ENCODE results near the gene VEGFC.

The VEGFC gene

DNA sequence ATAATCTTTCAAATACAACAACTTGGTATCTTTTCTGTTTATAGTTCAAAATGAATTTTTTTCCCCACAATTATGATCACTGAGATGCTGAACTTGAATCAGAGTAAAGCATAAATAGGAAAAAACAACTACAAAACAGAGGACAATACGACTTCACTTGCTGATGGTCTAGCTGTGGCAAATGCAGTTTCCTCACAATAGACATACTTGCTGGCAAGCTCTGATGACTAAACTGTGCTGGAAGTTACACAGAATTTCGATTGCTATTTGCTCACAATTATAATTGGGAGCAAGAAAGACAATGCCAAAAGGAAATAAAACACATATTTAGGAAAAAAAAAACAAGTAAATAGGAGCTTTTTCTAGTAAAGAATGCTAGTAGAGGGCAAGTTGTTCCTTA, 14.7 kb downstream of the VEGFC start:
- DNase-seq (ENCODE audit: low read depth in 1 of 2, low spot score in 1 of 2): no peak
- TF ChIP-seq, protein P1, sequence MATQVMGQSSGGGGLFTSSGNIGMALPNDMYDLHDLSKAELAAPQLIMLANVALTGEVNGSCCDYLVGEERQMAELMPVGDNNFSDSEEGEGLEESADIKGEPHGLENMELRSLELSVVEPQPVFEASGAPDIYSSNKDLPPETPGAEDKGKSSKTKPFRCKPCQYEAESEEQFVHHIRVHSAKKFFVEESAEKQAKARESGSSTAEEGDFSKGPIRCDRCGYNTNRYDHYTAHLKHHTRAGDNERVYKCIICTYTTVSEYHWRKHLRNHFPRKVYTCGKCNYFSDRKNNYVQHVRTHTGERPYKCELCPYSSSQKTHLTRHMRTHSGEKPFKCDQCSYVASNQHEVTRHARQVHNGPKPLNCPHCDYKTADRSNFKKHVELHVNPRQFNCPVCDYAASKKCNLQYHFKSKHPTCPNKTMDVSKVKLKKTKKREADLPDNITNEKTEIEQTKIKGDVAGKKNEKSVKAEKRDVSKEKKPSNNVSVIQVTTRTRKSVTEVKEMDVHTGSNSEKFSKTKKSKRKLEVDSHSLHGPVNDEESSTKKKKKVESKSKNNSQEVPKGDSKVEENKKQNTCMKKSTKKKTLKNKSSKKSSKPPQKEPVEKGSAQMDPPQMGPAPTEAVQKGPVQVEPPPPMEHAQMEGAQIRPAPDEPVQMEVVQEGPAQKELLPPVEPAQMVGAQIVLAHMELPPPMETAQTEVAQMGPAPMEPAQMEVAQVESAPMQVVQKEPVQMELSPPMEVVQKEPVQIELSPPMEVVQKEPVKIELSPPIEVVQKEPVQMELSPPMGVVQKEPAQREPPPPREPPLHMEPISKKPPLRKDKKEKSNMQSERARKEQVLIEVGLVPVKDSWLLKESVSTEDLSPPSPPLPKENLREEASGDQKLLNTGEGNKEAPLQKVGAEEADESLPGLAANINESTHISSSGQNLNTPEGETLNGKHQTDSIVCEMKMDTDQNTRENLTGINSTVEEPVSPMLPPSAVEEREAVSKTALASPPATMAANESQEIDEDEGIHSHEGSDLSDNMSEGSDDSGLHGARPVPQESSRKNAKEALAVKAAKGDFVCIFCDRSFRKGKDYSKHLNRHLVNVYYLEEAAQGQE (IDR thresholded peaks at IDR 0.05; ENCODE audit: insufficient replicate concordance, low read depth): no peak
- no peak for TF ChIP-seq POLR2AphosphoS5 (IDR thresholded peaks at IDR 0.05; ENCODE audit: low read depth)
- TF ChIP-seq SPI1 (IDR thresholded peaks at IDR 0.05; ENCODE audit: borderline replicate concordance, low read depth): no peak
- TF ChIP-seq, protein P2, sequence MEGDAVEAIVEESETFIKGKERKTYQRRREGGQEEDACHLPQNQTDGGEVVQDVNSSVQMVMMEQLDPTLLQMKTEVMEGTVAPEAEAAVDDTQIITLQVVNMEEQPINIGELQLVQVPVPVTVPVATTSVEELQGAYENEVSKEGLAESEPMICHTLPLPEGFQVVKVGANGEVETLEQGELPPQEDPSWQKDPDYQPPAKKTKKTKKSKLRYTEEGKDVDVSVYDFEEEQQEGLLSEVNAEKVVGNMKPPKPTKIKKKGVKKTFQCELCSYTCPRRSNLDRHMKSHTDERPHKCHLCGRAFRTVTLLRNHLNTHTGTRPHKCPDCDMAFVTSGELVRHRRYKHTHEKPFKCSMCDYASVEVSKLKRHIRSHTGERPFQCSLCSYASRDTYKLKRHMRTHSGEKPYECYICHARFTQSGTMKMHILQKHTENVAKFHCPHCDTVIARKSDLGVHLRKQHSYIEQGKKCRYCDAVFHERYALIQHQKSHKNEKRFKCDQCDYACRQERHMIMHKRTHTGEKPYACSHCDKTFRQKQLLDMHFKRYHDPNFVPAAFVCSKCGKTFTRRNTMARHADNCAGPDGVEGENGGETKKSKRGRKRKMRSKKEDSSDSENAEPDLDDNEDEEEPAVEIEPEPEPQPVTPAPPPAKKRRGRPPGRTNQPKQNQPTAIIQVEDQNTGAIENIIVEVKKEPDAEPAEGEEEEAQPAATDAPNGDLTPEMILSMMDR (IDR thresholded peaks at IDR 0.05; ENCODE audit: insufficient read depth, low read length): no peak
- no peak for TF ChIP-seq GABPA (IDR thresholded peaks at IDR 0.05; ENCODE audit: low read depth)
- no peak overlapping the region for H3K27ac ChIP-seq (replicated peaks)
- no peaks in the 10 kb centered on the region for H3K27me3 ChIP-seq (ENCODE audit: insufficient read depth, poor library complexity, severe bottlenecking)
- H3K4me3 ChIP-seq (replicated peaks; ENCODE audit: insufficient read depth, low read length): no peak overlapping the region

DNA sequence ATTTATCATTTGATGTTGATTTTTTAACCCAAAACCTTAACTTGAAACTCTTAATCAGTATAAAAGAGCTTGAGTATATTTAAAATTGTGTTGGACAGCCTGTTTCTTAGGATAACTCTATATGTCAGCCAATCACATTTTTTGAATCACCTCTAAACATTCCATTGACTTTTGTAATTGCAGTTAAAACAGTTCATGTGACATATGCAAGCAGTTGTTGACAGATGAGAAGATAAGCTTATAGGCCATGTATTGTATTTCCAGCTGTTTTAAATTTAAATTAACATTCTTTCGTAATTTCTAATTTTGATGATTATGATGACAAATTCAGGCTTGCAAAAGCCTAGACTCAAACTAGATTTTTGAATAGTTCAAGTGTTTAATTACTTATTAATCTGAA, 17.4 kb downstream of the VEGFC start:
- Histone ChIP-seq H3K4me3 (replicated peaks; ENCODE audit: insufficient read depth, low read length) (no peak overlapping the region), H3K27ac (replicated peaks) (no peak overlapping the region), H3K27me3 (ENCODE audit: insufficient read depth, poor library complexity, severe bottlenecking) (no peaks in the 10 kb centered on the region)
- TF ChIP-seq, protein P2 (IDR thresholded peaks at IDR 0.05; ENCODE audit: insufficient read depth, low read length): no peak
- TF ChIP-seq POLR2AphosphoS5 (IDR thresholded peaks at IDR 0.05; ENCODE audit: low read depth): no peak
- TF ChIP-seq SPI1 (IDR thresholded peaks at IDR 0.05; ENCODE audit: borderline replicate concordance, low read depth): no peak
- TF ChIP-seq, protein P1 (IDR thresholded peaks at IDR 0.05; ENCODE audit: insufficient replicate concordance, low read depth): no peak
- no peak for TF ChIP-seq GABPA (IDR thresholded peaks at IDR 0.05; ENCODE audit: low read depth)
- DNase-seq (ENCODE audit: low read depth in 1 of 2, low spot score in 1 of 2): no peak

DNA sequence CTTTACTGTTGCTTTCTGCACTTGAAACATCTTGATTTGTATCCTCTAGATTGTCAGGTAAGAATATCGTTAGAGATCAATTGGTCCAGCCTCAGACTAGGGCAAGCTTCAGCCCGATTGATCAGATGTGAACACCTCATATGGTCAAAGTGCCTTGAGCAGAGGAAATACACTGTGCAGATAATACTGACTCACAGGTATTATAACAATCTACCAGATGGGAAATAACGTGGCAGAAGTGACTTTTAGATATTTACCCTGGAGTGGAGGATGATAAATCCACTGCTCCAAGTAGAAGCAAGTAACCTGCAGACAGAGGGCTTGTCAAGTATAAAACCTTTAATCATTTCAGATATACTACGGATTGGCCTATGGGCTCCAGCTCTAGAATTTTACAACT, 17.9 kb downstream of the VEGFC start:
- no peak for DNase-seq (ENCODE audit: low read depth in 1 of 2, low spot score in 1 of 2)
- Histone ChIP-seq H3K4me3 (replicated peaks; ENCODE audit: insufficient read depth, low read length) (no peak overlapping the region), H3K27me3 (ENCODE audit: insufficient read depth, poor library complexity, severe bottlenecking) (no peaks in the 10 kb centered on the region), H3K27ac (replicated peaks) (no peak overlapping the region)
- TF ChIP-seq POLR2AphosphoS5 (IDR thresholded peaks at IDR 0.05; ENCODE audit: low read depth): no peak
- TF ChIP-seq, protein P2 (IDR thresholded peaks at IDR 0.05; ENCODE audit: insufficient read depth, low read length): no peak
- no peak for TF ChIP-seq GABPA (IDR thresholded peaks at IDR 0.05; ENCODE audit: low read depth)
- TF ChIP-seq, protein P1 (IDR thresholded peaks at IDR 0.05; ENCODE audit: insufficient replicate concordance, low read depth): no peak
- no peak for TF ChIP-seq SPI1 (IDR thresholded peaks at IDR 0.05; ENCODE audit: borderline replicate concordance, low read depth)
